ENCODE measurements around the gene RAB42.
"Not testable (repeated sequence)": the region's sequence is repeated elsewhere in the genome, so short reads cannot be mapped to it uniquely, and the experiment has no call there.

Gene RAB42

GRCh38 chr1:28586585-28587391 lies 5.3 kb upstream of the RAB42 start:
- not testable (repeated sequence) for DNase-seq

GRCh38 chr1:28592321-28593071 lies 431 bp downstream of the RAB42 start:
- DNase-seq = no peak

- not testable (repeated sequence) for DNase-seq
Observed at GRCh38 chr1:28593988-28594356, 1.9 kb downstream of the RAB42 start.

GRCh38 chr1:28594686-28595411 lies 2.8 kb downstream of the RAB42 start:
- not testable (repeated sequence) for DNase-seq

GRCh38 chr1:28595412-28596191 lies 3.5 kb downstream of the RAB42 start:
- no peak for DNase-seq

GRCh38 chr1:28596276-28596675 lies 4.2 kb downstream of the RAB42 start:
- not testable (repeated sequence) for DNase-seq

- peak; percentile 40 to 45 for DNase-seq
Observed at GRCh38 chr1:28601696-28602095, 9.6 kb downstream of the RAB42 start.

- peak; percentile 34 to 37 for DNase-seq
Observed at GRCh38 chr1:28602536-28603439, 10.7 kb downstream of the RAB42 start.

- DNase-seq = no peak
Observed at GRCh38 chr1:28604411-28604810, 12.3 kb downstream of the RAB42 start.

- DNase-seq = no peak
Observed at GRCh38 chr1:28604962-28605361, 12.9 kb downstream of the RAB42 start.

GRCh38 chr1:28606771-28607170 lies 14.7 kb downstream of the RAB42 start:
- no peak for DNase-seq

- DNase-seq = no peak
Observed at GRCh38 chr1:28613175-28613574, 21.1 kb downstream of the RAB42 start.

GRCh38 chr1:28631713-28632112 lies 39.6 kb downstream of the RAB42 start:
- no peak for DNase-seq

- DNase-seq = no peak
Observed at GRCh38 chr1:28632560-28632959, 40.5 kb downstream of the RAB42 start.

- DNase-seq = peak in 1 of 2 experiments; percentile 37
Observed at GRCh38 chr1:28640766-28641165, 48.7 kb downstream of the RAB42 start.

GRCh38 chr1:28642056-28642846 lies 50.2 kb downstream of the RAB42 start:
- no peak for DNase-seq

GRCh38 chr1:28642847-28643635 lies 51.0 kb downstream of the RAB42 start, which contains the start of gene TAF12:
TSS of gene TAF12 (minus strand) at chr1:28643067. CDS start at chr1:28622081, 20,986 bp downstream.
- DNase-seq = peak; percentile 93 to 95

- DNase-seq = no peak
Observed at GRCh38 chr1:28644494-28644893, 52.4 kb downstream of the RAB42 start.
